HG03280 (cell line): ENCODE measurements around the gene A3GALT2.
A peak's percentile ranks its signal among the peaks of the same experiment; 100 is the strongest.
"Not testable (repeated sequence)": the region's sequence is repeated elsewhere in the genome, so short reads cannot be mapped to it uniquely, and the experiment has no call there.

ENCODE experiments used
- ATAC-seq: cut with Tn5 transposase; IDR thresholded peaks from one replicate; pipeline ENCODE4 v1.9.1; 2021; ENCODE audit warnings: mild to moderate bottlenecking, moderate library complexity; ENCODE audit not compliant: unreplicated experiment

The A3GALT2 gene

GRCh38 chr1:33295450-33296081, 25.3 kb downstream of the A3GALT2 start:
- ATAC-seq = peak; percentile 83

DNA sequence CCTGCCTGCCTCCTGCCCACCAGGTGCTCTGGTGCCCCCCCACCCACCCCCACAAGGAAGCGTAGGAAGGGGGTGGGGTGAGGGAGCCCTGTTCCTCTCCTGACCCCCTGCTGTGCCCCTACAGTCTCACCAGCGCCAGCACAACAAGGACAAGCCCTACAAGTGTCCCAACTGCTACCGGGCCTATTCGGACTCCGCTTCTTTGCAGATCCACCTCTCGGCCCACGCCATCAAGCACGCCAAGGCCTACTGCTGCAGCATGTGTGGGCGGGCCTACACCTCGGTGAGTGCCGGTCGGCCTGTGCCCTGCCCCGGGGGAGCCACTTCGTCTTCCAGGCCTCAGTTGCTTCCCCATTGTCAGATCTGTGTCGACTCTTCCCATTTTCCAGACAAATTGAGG, 25.9 kb downstream of the A3GALT2 start:
- no peak for ATAC-seq

DNA sequence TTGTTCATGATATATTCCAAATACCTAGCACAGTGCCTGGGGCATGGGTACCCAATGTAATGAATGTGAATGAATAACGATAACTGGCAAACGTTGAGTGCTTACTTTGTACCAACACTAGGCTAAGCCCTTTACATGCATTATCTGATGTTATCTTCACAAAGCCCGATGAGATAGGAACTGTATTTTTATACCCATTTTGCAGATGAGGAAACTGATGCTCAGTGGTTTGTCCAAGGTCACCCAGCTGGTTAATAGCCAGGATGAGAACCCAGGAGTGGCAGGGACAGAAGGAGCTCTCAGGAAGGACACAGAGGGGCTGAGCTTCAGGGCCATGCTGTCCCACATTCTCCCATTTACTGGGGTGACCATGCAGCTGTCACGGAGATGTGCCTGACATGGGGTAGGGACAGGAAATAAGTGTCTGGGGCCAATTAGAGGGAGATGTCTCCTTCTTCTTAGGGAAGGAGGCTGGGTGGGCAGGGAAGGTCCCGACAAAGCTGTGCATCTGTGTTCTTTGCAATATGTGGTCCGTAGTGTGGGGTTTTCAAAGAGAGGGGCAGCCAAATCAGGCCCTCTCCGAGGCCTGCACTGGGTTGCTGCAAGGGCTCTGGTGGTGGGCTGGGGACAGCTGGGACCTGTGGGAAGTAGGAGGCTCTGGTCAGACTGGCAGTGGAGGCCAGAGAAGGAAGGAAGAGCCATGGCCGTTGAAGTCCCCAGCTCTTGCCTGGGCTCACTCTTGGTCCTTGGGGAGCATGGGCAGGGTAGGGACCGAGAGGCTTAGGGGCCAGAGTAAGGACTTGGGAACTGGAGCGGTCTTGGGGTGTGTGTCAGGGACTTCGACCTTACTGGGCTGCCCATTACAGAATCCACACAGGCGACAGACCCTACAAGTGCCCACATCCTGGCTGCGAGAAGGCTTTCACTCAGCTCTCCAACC, 26.6 kb downstream of the A3GALT2 start:
- ATAC-seq = no peak

GRCh38 chr1:33292726-33293340, 28.1 kb downstream of the A3GALT2 start:
- ATAC-seq = no peak

- ATAC-seq = not testable (repeated sequence)
Measured at GRCh38 chr1:33290615-33291014, 30.3 kb downstream of the A3GALT2 start.

DNA sequence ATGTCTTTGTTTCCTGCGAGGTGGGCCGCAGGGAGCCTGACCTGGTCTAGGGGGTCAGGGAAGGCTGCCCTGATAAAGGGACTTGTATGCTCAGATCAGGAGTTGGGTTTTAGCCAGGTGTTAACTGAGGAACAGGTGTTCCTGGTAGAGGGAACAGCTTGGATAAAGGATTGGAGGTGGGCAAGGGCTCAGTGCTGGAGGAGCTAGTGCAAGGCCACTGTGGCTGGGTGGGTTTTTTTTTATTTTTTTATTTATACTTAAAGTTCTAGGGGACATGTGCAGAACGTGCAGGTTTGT, 31.1 kb downstream of the A3GALT2 start:
- ATAC-seq = no peak

GRCh38 chr1:33288976-33289857, 31.7 kb downstream of the A3GALT2 start:
- ATAC-seq = no peak

DNA sequence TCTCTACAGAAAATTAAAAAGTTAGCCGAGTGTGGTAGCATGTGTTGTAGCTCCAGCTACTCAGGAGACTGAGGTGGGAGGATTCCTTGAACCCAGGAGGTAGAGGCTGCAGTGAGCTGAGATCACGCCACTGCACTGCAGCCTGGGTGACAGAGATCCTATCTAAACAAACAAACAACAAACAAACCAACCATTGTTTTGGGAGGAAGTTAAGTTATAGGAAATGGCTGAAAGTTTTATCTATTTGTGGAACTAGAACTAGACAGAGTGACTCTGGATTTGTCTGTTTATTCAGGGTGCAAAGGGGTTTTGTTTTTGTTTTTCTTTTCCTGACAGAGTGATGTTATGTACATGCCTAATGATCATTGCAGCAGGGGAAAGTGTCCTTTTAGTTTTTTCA, 33.6 kb downstream of the A3GALT2 start:
- ATAC-seq = no peak

- ATAC-seq = no peak
Measured at GRCh38 chr1:33286451-33287185, 34.3 kb downstream of the A3GALT2 start.

DNA sequence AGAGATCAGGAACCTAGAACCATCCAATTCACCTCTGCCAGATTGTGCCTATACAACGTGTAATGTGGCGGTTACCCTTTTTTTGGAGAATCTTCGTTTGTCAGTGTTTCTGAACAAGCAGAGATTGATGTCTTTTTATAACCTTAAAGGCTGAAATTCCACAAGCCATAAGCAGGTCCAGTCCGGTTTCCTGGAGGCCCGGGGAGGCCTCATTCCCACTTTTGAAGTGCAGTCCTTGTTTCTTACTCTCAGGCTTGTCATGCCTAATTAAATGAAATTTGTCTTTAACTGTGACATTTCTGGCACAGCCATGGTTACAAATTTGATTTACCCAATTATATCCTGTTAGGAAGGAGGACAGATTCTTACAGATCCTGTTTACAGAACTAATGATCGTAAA, 36.8 kb downstream of the A3GALT2 start:
- no peak for ATAC-seq

GRCh38 chr1:33282791-33283190, 38.1 kb downstream of the A3GALT2 start:
- no peak for ATAC-seq

DNA sequence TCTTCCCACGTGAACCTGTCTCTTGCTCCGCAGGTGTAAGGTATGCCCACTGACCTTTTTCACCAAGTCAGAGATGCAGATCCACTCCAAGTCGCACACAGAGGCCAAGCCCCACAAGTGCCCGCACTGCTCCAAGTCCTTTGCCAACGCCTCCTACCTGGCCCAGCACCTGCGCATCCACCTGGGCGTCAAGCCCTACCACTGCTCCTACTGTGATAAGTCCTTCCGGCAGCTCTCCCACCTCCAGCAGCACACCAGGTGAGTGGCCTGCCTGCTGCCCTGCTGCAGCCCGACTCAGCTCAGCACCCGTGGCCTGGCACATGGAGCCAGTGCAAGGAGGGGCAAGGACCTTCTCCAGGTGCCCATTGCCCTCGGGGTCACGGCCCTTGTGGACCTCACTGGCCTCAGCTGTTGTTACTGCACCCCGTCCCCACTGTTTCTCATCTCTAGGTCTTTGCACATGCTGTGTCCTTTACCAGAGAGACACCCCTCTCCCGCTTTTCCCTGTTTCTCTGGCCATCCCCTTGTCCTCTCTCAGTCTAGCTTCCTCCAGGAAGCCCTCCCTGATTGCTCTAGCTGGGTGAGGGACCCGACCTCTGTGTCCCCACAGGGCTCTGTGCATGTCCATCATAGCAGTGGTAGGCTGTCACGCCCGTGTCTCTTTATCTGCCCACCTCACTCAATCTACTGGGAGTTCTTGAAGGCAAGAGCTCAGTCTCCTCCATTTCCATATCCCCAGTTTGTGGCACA, 39.2 kb downstream of the A3GALT2 start:
- ATAC-seq = no peak

DNA sequence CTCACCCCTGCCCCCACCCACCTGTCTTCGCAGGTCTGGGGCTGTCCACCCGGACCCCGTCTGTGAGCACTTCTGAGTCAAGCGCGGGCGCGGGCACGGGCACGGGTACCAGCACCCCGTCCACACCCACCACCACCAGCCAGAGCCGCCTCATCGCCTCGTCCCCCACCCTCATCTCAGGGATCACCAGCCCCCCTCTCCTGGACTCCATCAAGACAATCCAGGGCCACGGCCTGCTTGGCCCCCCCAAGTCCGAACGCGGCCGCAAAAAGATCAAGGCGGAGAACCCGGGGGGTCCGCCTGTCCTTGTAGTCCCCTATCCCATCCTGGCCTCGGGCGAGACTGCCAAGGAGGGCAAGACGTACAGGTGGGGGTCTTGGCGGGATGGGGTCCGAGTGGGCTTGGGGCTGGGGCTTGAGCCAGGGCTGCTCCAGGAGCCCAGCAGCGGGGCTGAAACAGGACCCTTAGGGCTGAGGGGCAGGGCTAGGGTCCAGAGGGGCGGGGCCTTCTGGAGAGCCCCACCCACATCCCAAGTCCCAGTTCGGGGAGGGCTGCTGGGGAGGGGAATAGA, 40.7 kb downstream of the A3GALT2 start:
- ATAC-seq = no peak

- ATAC-seq = no peak
Measured at GRCh38 chr1:33277488-33278084, 43.3 kb downstream of the A3GALT2 start.

DNA sequence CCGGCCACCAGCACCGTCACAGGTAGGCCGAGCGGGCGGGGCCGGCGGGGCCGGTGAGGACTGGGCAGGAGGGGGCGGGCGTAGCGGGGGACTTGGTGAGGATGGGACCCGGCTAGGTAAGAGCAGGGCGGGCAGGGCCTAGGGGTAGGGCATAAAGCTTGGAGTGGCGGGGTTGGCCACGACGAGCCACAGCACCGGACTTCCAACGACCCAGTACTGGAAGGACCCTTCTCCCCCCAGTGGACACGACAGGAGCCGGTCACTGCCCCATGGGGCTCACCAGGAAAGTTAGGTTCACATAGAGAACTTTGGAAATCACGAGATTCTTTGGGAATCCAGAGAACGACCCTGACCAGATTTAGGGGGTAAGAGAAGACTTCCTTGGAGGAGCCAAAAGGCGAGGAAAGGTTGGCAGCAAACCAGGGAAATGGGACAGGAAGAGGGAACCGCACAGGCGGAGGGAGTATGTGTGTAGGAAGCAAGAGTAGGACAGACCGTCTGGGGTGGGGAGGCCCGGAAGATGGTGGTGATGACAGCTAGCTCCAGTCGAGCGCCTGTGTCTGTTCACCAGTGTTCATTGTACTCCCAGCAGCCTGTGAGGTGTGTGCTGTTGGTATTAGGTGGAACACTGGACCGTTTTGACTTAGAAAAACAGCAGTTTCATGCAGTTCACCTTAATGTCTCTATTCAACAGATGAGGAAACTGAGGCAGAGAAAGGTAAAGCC, 44.2 kb downstream of the A3GALT2 start:
- no peak for ATAC-seq

DNA sequence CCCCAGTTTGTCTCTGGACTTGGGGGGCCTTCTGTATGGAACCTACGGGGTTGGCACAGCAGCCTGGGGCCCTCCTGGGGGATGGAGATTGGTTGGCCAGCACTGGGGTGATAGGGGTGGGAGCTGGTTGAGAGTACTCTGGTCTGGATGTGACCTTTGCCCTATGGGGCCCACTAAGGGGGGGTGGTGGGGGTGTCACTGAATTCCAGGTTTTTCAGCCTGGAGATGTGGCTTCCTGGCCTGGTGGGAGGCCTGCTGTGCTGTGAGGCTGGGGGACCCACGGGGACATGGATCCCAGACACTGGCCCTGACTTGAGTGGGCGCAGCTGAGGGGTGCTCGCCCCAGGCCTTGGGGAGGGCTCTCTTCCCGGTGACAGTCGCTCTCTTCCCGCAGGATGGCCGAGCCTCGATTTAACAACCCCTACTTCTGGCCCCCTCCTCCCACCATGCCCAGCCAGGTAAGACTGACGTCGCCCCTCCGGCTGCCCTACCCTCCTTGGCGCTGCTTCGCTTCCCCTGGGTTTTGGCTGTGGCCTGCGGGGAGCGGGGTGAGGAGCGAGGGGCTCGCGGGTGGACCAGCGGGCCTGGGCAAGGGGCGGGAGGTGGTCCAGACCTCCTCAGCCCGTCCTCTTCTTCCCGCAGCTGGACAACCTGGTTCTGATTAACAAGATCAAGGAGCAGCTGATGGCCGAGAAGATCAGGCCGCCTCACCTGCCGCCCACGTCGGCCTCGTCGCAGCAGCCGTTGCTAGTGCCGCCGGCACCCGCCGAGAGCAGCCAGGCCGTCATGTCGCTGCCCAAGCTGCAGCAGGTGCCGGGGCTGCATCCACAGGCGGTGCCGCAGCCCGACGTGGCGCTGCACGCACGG, 45.0 kb downstream of the A3GALT2 start:
- no peak for ATAC-seq

GRCh38 chr1:33275195-33275594, 45.7 kb downstream of the A3GALT2 start:
- ATAC-seq = no peak
